OCI-LY1 (cell line): Measurements from ENCODE around the gene PIGU.

ENCODE experiments used
- H2AFZ ChIP-seq: fragments of 200-600 bp; sonication (generic), shearing (Covaris generic); 2 replicates; pipeline ENCODE4 v1.6.0; 2014; ENCODE audit warnings: antibody characterized with exemption, mild to moderate bottlenecking, low read length
- H3F3A ChIP-seq: fragments of 200-600 bp; sonication (generic), shearing (Covaris generic); 2 replicates; pipeline ENCODE4 v1.6.0; 2014; ENCODE audit warnings: mild to moderate bottlenecking, antibody characterized with exemption, low read length, moderate library complexity; ENCODE audit not compliant: insufficient read depth
- H3K27ac ChIP-seq: fragments of 200-600 bp; sonication (generic); 2 replicates; pipeline ENCODE4 v1.5.1; 2014; ENCODE audit warnings: low read length, mixed run types, mild to moderate bottlenecking, low read depth; ENCODE audit not compliant: poor library complexity, severe bottlenecking
- H3K27me3 ChIP-seq: fragments of 200-600 bp; sonication (generic); 2 replicates; pipeline ENCODE4 v1.6.0; 2014; ENCODE audit warnings: antibody characterized with exemption, mild to moderate bottlenecking, low read length, moderate library complexity; ENCODE audit not compliant: insufficient read depth
- H3K36me3 ChIP-seq: fragments of 200-600 bp; sonication (generic); 2 replicates; pipeline ENCODE4 v1.6.1; 2014; ENCODE audit warnings: mild to moderate bottlenecking, antibody characterized with exemption, low read length, moderate library complexity, mixed read lengths; ENCODE audit not compliant: insufficient read depth
- H3K4me1 ChIP-seq: fragments of 200-600 bp; sonication (generic); 2 replicates; pipeline ENCODE4 v1.5.1; 2014; ENCODE audit warnings: mild to moderate bottlenecking, low read length, moderate library complexity; ENCODE audit not compliant: insufficient read depth, severe bottlenecking
- H3K4me2 ChIP-seq: fragments of 200-600 bp; sonication (generic), shearing (Covaris generic); 2 replicates; pipeline ENCODE4 v1.6.1; 2014; ENCODE audit warnings: low read length
- H3K4me3 ChIP-seq: fragments of 200-600 bp; sonication (generic); 2 replicates; pipeline ENCODE4 v1.5.1; 2014; ENCODE audit warnings: low read length, low read depth, mild to moderate bottlenecking, mixed read lengths; ENCODE audit not compliant: poor library complexity, severe bottlenecking
- H3K79me2 ChIP-seq: fragments of 200-600 bp; shearing (Covaris generic); 2 replicates; pipeline ENCODE4 v1.6.1; 2016; ENCODE audit warnings: mixed run types, low read length, mixed read lengths; ENCODE audit not compliant: insufficient read depth
- H3K9ac ChIP-seq: fragments of 200-600 bp; sonication (generic), shearing (Covaris generic); 2 replicates; pipeline ENCODE4 v1.6.1; 2014; ENCODE audit warnings: mild to moderate bottlenecking, low read length, mixed read lengths
- H3K9me2 ChIP-seq: fragments of 200-600 bp; sonication (generic), shearing (Covaris generic); 2 replicates; pipeline ENCODE4 v1.6.1; 2014; ENCODE audit warnings: low read depth, mild to moderate bottlenecking, low read length, mixed read lengths
- H3K9me3 ChIP-seq: fragments of 200-600 bp; shearing (Covaris generic); 2 replicates; pipeline ENCODE4 v1.6.1; 2014; ENCODE audit warnings: low read length, mixed read lengths
- H4K20me1 ChIP-seq: fragments of 200-600 bp; sonication (generic), shearing (Covaris generic); 2 replicates; pipeline ENCODE4 v1.6.0; 2016; ENCODE audit warnings: mild to moderate bottlenecking, low read length; ENCODE audit not compliant: insufficient read depth
- EZH2 ChIP-seq: fragments of 200-600 bp; sonication (generic), shearing (Covaris generic); IDR thresholded peaks from 2 replicates; pipeline ENCODE4 v1.8.0; 2017; ENCODE audit warnings: borderline replicate concordance, mixed run types, mild to moderate bottlenecking, antibody characterized with exemption, low read length, moderate library complexity, mixed read lengths
- TF ChIP-seq, protein P1 (sequence below): fragments of 200-600 bp; sonication (generic), shearing (Covaris generic); IDR thresholded peaks from 2 replicates; pipeline ENCODE4 v1.5.1; 2017; ENCODE audit warnings: mild to moderate bottlenecking, antibody characterized with exemption, low read length, moderate library complexity, mixed read lengths

PIGU gene

DNA sequence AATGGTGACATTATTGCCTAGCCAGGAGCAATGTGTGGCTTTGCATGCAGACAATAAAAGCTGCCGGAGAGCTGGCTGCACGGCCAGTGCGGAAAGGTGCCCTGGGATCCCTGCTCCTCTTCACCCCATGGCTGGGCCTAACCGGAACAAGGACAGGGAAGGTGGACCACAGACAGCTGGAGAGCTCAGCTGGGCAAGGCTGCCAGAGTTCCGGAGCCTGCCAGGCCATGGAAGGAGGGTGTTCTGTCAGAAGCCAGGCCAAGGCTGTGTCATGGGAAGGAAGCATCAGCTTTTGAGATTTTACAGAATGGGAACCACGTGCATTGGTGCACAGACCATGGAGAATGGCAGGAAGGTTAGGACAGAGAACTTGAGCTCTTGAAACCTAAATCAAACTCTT lies 93.3 kb downstream of the PIGU start:
- H2AFZ ChIP-seq, result no peak overlapping the region
- no peaks in the 10 kb centered on the region for H4K20me1 ChIP-seq
- peaks cover 9% of the 10 kb centered on the region for H3K4me1 ChIP-seq
- no peaks in the 10 kb centered on the region for H3K27me3 ChIP-seq
- H3K27ac ChIP-seq, result no peak overlapping the region
- H3K79me2 ChIP-seq, result no peaks in the 10 kb centered on the region
- no peaks in the 10 kb centered on the region for H3K9me2 ChIP-seq
- no peak overlapping the region for H3K4me2 ChIP-seq
- H3K9ac ChIP-seq, result no peak overlapping the region
- H3F3A ChIP-seq, result no peaks in the 10 kb centered on the region
- peaks cover 32% of the 10 kb centered on the region for H3K36me3 ChIP-seq
- no peak for TF ChIP-seq EZH2
- TF ChIP-seq, protein P1, sequence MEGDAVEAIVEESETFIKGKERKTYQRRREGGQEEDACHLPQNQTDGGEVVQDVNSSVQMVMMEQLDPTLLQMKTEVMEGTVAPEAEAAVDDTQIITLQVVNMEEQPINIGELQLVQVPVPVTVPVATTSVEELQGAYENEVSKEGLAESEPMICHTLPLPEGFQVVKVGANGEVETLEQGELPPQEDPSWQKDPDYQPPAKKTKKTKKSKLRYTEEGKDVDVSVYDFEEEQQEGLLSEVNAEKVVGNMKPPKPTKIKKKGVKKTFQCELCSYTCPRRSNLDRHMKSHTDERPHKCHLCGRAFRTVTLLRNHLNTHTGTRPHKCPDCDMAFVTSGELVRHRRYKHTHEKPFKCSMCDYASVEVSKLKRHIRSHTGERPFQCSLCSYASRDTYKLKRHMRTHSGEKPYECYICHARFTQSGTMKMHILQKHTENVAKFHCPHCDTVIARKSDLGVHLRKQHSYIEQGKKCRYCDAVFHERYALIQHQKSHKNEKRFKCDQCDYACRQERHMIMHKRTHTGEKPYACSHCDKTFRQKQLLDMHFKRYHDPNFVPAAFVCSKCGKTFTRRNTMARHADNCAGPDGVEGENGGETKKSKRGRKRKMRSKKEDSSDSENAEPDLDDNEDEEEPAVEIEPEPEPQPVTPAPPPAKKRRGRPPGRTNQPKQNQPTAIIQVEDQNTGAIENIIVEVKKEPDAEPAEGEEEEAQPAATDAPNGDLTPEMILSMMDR, result no peak
- no peaks in the 10 kb centered on the region for H3K9me3 ChIP-seq
- no peak overlapping the region for H3K4me3 ChIP-seq

DNA sequence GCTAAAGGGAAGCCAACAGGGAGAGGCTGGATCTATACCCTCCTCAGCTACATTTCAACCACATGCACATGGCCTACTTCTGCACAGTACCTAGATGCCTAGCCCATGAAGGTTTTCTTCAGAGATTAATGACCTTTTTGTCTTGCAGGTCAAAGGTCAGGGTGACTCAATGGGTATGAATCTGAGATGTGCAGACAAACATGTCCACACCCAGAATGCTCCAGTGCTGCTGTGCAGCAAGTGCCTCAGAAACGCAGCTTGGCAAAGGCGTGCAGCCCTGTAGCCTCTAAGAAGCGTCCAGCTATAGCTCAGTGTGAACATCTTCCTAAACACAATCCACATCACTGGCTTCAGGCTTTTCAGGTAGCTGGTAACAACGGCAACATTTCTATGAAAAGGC lies 94.0 kb downstream of the PIGU start:
- peaks cover 27% of the 10 kb centered on the region for H3K36me3 ChIP-seq

DNA sequence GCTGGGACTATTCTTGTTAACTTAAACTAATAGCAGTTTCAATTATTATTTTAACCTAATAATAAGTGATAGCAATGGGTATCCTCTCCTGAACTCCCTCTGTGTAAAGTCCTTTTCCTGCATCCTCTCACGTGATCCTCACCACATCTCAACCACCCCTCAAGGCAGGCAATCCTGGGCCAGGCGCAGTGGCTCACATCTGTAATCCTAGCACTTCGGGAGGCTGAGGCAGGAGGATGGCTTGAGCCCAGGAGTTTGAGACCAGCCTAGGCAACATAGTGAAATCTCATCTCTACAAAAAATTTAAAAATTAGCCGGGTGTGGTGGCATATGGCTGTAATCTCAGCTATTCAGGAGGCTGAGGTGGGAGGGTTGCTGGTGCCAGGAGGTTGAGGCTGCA lies 94.7 kb downstream of the PIGU start:
- Histone ChIP-seq H2AFZ (no peak overlapping the region), H3K4me2 (no peak overlapping the region), H3K9me3 (no peaks in the 10 kb centered on the region), H3F3A (no peaks in the 10 kb centered on the region), H3K4me3 (no peak overlapping the region), H3K36me3 (peaks cover 21% of the 10 kb centered on the region), H3K27me3 (no peaks in the 10 kb centered on the region), H3K4me1 (peaks cover 9% of the 10 kb centered on the region), H4K20me1 (no peaks in the 10 kb centered on the region), H3K79me2 (no peaks in the 10 kb centered on the region), H3K9me2 (no peaks in the 10 kb centered on the region), H3K27ac (no peak overlapping the region), H3K9ac (no peak overlapping the region)
- TF ChIP-seq EZH2, result no peak
- TF ChIP-seq, protein P1, result no peak

More for the DNA sequence above, 94.0 kb downstream of the PIGU start:
- peaks cover 9% of the 10 kb centered on the region for H3K4me1 ChIP-seq
- no peak overlapping the region for H3K27ac ChIP-seq
- H3K4me3 ChIP-seq, result no peak overlapping the region
- no peak overlapping the region for H2AFZ ChIP-seq
- no peaks in the 10 kb centered on the region for H3K9me2 ChIP-seq
- no peaks in the 10 kb centered on the region for H3K79me2 ChIP-seq
- H3K9ac ChIP-seq, result no peak overlapping the region
- TF ChIP-seq, protein P1, result no peak
- TF ChIP-seq EZH2, result no peak
- no peaks in the 10 kb centered on the region for H3K27me3 ChIP-seq
- H3K9me3 ChIP-seq, result no peaks in the 10 kb centered on the region
- H3F3A ChIP-seq, result no peaks in the 10 kb centered on the region
- H3K4me2 ChIP-seq, result no peak overlapping the region
- no peaks in the 10 kb centered on the region for H4K20me1 ChIP-seq
